Activated CD8-positive, alpha-beta memory T cell treated with anti-CD3 and anti-CD28 coated beads for 36 hours (primary cell): ENCODE measurements around the gene CCDC152. TPM values are rescaled to one million over a fixed set of nuclear protein-coding genes. Genes with fewer than 3 reads are reported as not detected.
"Not testable (repeated sequence)": the region's sequence is repeated elsewhere in the genome, so short reads cannot be mapped to it uniquely, and the experiment has no call there.

Experiments used
- CTCF ChIA-PET: fragments of 350-600 bp; sonication (Branson Sonifier 250); formaldehyde crosslinking; loops from one replicate; lab custom pipeline; 2021; ENCODE audit warnings: antibody characterized with exemption; lab: Charles Lee
- POLR2A ChIA-PET: fragments of 350-600 bp; sonication (Branson Sonifier 250); formaldehyde crosslinking; loops from one replicate; lab custom pipeline; 2021; ENCODE audit warnings: antibody characterized with exemption; lab: Charles Lee
- total RNA-seq, 2 experiments: library from RNA; stranded (reverse); gene quantifications; one replicate each; pipeline ENCODE4 v1.2.3, GENCODE V29; 2021

The CCDC152 gene
- total RNA-seq, 2 experiments from 2014 or later, result 13.4 to 13.9 TPM

DNA sequence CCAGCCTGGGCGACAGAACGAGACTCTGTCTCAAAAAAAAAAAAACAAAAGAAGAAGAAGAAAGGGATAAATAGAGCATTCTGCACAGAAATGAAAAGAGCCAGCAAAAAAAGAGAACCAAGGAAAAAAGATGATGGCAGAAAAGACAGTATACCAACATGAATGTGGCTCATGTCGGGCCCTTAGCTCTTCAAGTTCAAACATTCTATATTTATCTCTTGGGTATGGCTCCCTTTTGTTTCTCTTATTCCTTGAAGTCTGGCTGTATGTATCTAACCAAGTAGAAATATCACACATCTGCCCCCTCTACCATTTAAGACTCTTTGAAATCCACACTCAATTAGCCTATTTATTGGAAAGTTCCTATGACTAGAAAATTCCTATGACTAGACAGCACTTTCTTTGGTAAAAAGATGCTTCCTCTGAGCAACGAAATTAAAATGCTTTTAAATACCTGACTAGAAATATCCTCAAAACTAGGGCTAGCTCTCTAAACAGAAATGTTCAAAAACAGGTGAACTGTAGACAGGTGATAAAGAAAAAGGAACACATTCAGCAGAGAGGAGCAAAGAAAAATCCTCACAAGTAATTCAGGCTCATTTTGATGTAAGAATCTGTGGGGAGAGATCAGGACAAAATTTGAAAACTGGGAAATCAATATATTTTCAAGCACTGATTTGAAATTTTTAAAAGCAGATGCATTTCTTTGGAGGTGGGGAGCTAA lies 52.4 kb downstream of the CCDC152 start:
- CTCF ChIA-PET, result no interaction called here
- POLR2A ChIA-PET, result no interaction called here

DNA sequence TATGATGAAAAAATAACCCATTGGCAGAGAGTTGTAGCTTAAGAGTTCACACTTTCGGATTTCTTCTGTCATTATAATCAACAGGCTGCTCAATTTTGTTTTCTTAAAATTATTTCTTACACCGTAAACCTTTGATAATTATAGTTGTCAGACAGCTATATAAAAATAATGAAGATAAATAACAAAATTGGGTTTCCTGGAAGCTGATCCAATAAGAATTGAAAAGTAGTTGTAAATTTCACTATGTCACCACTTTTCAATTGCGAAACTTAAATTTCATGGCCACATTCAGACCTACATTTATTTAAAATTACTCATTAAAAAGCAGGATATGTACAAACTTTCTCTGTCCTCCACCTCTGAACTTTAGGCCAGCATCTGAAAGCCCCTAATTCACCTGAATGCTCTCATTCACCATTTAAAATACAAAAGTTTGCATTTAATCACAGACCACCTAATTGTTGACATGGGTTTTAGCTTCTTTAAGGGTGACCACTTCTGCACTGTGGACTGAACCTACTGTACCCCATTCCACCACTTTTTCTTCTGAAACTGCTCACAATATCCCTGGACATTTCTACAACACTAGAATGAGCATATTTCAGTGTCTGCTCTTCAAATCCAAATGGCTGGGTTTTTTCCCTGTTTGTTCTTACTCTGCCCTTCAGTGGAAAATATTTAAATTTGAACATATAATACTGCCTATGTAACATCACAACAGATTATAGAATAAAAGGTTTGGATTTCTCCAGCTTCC lies 54.4 kb downstream of the CCDC152 start:
- CTCF ChIA-PET, result no interaction called here
- POLR2A ChIA-PET, result no interaction called here

DNA sequence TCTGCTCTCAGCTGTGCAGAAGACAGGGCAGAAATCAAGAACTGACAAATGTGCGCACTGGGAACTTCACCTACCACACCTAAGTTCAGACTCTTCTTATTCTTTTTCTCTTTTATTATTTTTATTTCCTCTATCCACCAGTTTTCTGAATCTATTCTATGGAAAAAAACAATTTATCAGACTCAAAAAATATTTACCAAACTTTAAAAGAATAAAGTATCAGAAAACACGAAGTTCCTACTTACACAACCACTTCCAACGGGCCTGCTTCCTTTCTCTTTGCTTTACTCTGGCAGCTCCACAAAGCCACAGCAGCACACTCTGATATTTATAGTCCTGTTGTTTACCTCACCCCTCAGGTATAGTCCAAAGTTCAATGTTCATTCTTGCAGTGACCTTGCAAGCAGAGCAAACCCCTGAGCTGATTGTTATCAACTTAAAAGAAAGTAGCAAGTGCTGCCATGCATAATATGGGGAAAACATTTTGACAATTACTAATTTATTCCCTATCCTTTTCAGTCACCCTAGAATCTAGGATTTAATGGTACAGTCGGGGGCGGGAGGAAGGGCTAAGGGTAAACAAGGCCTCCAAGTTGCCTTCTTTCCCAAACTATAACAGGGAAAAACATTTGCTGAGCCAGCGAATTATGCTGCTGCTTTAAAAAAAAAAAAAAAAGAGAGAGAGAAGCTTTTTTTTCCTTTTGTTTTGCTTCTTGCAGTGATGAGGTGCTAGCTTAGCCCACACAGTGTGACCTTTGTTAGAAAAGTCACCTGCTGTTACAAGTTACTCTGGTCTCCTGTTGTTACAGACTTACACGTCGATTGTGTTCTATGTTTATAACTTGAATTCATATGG lies 55.2 kb downstream of the CCDC152 start, which contains the start of gene SELENOP:
Gene SELENOP (minus strand): TSS at position 302 of the 856 bp plus-strand sequence. CDS start 3,539 bp downstream, outside the sequence.
- ChIA-PET CTCF (no interaction called here), POLR2A (no interaction called here)

DNA sequence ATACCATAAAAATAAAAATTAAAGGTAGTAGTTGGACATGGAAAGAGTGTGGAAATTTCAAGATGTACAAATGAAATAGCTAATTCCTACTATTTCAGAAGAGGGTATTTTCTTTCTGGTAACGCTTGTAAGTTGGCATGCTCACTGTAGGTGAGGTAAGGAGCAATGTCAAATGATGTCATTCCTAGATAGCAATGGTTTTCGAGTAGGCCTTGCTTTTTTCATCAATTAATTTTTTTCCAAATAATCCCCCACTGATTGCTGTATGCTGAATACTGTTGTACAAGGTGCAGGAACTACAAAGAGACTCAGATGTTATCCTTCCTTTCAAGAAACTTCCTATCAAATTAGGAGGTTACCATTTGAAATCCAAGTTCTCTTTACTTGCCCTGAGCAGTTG lies 56.0 kb downstream of the CCDC152 start:
- CTCF ChIA-PET, result no interaction called here
- POLR2A ChIA-PET, result no interaction called here

DNA sequence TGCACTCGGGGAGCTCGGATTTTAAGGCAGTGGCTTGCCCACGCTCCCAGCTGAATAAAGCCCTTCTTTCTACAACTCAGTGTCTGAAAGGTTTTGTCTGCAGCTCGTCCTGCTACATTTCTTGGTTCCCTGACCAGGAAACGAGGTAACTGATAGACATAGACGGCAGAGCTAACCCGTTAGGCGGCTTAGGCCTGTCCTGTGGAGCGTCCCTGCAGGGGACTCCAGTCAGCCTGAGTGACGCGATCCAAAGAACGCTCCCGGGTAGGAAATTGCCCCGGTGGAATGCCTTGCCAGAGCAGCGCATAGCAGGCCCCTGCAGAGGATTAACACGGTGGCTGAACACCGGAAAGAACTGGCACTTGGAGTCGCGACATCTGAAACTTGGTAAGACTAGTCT lies 56.9 kb downstream of the CCDC152 start:
- ChIA-PET POLR2A (no interaction called here), CTCF (no interaction called here)

DNA sequence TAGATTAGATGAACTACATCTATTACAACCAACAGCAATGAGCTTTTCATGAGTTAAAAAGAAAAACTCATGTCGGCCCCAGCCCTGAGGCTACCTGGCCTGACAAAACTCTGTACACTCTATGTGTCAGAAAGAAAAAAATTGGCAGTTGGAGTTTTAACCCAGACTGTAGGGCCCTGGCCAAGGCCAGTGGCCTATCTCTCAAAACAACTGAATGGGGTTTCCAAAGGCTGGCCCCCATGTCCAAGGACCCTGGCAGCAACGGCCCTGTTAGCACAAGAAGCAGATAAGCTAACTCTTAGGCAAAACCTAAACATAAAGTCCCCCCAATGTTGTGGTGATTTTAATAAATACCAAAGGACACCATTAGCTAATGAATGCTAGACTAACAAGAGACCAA lies 59.9 kb downstream of the CCDC152 start:
- CTCF ChIA-PET, POLR2A ChIA-PET: not testable (repeated sequence)

DNA sequence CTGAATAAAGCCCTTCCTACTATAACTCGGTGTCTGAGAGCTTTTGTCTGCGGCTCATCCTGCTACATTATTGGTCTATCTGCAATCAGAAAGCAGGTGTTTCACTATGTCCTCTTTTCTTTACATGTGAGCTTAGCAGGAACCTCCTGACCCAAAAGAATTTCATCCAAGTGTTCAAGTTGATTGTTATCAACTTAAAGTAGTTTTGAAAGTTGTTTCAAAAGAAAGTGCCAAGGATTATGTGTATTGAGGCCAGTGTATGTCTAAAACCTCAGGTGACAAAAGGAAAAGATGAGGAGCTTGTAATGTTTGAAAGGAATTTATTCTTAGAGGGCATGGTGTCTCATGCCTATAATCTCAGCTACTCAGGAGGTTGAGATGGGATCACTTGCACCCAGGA lies 63.1 kb downstream of the CCDC152 start:
- CTCF ChIA-PET, result no interaction called here
- POLR2A ChIA-PET, result no interaction called here

DNA sequence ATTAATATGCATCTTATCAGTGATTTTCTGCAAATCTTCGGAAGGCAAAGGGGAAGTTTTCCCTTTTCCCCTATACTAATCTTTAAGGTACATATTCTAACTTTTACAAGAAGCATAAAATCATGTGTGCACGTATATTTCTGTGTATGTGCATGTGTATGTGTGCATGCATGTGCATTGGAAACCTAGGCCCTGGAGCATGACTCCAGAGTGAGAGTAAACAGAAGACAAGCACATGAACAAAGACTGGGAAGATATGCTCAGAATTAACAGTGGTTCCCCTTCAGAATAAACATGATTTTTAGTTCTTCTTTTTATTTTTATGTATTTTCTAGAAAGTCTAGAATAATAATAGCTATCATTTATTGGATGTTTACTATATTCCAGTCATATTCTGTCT lies 65.9 kb downstream of the CCDC152 start:
- CTCF ChIA-PET, result no interaction called here
- POLR2A ChIA-PET, result no interaction called here

DNA sequence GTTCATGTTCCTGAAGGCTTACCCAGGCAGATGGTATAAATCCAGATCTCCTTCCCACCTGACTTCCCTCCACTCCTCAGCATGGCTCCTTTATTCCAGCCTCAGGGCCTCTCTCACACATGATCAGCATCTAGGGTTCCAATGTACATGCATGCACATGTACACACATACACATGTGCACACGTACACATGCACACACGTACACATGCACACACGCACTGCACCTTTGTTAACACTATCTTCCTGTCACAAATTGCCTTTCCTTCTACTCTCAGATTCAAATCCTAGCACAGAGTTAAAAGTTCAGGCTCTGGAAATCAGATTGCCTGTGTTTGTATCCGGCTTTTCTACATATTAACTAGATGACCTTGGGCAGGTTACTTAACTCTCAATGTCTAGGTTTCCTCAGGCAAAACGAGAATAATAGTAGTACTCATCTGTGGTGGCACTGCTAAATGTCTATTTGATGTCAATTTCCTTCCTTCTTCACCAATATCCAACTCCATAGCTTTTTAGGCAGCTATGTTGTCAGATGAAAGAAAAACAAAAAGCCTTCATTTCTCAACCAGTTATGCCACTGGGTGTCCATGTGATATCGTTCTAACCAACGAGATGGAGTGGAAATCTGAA lies 67.8 kb downstream of the CCDC152 start:
- ChIA-PET POLR2A (no interaction called here), CTCF (no interaction called here)

DNA sequence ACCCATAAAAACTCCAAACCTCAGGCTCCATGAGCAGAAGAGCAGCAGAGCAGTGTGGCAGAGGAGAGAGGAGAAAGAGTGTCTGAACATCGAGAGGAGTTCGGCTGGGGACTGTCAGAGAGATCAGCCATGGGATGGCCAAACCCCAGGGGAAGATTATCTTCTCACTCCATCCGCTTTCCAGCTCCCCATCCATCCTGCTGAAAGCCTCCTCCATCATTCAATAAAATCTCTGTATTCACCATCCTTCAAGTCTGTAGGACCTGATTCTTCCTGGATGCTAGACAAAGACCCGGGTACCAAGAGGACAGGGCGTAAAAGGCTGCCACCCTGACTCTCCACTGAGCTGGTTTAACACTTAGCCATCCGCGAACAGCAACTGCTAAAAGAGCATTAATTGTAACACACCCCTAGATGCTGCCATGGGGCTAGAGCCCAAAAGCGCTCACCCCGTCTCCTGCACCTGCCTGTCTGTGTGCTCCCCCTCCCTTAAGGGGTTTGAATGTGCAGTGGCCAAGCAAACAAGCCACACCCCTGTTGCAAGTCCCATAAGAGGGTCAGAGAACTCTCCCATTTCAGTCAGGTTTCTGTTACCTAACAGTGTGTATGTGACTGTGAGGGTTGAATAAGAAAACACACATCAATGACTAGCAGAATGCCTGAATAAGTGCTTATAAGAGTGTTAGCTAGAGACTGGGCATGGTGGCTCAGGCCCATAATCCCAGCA lies 69.0 kb downstream of the CCDC152 start:
- ChIA-PET CTCF (no interaction called here), POLR2A (no interaction called here)

DNA sequence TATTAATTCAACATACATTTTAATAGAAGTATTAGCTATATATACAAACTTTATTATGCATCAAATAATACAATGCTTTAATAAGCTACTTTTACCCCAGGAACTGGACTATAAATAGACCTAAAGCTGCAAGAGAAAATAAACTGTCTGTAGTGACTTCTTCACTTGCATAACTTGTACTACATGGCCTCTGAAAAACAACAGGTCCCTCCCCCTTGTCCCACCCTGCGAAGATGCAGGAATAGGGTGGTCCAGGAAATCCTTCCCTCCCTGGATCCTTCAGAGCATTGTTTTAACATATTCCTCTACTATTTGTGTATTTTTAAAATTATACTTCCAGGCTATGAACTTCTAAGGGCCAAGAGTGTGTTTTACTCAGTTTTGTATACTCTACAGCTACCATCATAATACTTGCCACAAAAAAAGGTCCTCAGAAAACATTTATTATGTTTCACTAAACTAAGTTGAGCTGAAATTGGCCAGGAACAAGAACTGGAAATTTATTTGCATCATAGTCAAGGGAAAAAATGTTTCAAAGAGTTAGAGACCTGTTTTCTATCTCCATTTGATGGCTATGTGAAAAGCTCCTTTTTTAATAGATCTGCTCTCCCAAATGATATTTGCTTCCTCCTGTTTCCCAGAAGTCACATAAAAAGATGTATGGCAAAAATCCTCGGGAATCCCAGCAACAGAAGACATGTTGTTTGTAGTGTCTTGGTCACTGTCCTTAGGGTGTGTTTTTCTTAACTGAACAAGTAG lies 70.3 kb downstream of the CCDC152 start:
- POLR2A ChIA-PET, result no interaction called here
- CTCF ChIA-PET, result no interaction called here

DNA sequence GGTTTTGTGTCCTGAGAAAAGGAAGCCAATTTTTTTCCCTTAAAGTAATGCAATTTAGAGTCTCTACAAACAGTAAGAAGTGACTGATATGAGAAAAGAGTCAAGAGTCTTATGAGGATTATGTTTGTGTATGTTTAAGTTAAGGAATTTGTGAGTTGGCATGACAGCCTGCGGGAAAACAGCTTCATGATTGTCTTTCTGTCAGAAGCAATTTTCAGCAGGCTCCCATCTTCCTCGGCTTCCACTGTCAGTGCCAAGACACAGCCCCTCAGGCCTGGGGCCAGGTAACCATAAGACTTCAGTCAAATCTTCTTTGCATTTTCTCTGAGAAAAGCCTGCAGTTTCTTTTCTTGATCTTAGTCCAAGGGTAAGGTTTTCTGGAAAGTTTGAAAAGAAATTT lies 72.1 kb downstream of the CCDC152 start:
- CTCF ChIA-PET, result no interaction called here
- POLR2A ChIA-PET, result no interaction called here

DNA sequence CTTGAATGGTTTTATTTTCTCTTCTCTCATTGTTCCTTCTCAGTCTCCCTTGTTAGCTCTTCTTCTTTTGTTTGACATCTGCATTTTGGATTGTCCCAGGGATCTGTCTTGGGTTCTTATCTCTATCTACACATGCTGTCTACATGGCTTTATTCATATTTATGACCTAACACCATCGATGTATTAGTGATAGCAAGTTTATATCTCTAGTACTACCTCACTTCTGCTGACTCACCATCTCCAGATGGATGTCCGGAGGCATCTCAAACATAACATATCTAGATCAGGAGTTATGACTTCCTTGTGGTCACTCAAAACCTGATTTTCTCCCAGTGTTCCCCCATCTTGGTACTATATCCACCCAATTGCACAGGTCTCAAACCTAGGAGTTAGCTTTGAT lies 74.3 kb downstream of the CCDC152 start:
- ChIA-PET POLR2A (no interaction called here), CTCF (no interaction called here)

DNA sequence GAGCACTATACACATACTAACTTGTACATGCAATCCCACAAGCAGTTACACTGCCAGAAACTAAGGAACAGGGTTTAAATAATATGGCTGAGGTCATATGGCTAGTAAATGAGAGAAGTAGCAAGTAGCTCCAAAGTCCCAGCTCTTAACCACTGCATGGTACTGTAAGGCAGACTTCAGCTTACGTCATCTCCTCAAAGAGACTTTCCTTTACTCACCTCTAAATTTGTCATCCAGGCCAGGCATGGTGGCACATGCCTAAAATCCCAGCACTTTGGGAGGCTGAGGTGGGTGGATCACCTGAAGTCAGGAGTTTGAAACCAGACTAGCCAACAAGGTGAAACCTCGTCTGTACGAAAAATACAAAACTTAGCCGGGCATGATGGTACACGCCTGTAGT lies 75.4 kb downstream of the CCDC152 start:
- ChIA-PET CTCF (no interaction called here), POLR2A (no interaction called here)

DNA sequence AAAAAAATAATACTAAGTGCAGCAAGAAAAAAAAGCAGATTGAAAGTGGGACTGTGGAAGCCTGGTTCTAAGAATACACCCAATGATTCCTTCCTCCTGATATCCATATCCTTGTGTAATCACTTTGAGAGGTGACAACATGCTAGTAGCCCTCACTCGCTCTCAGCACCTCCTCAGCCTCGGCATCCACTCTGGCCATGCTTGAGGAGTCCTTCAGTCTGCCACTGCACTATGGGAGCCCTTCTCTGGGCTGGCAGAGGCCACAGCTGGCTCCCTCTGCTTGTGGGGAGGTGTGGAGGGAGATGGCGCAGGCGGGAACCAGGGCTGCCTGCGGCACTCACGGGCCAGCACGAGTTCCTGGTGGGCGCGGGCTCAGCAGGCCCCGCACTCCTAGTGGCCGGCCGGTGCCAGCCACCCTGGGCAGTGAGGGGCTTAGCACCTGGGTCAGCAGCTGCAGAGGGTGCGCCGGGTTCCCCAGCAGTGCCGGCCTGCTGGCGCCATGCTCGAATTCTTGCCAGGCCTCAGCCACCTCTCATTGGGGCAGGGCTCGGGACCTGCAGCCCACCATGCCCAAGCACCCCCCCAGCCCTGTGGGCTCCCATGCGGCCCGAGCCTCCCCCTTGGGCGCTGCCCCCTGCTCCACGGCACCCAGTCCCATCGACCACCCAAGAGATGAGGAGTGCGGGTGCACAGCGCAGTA lies 79.6 kb downstream of the CCDC152 start:
- ChIA-PET POLR2A (no interaction called here), CTCF (no interaction called here)

DNA sequence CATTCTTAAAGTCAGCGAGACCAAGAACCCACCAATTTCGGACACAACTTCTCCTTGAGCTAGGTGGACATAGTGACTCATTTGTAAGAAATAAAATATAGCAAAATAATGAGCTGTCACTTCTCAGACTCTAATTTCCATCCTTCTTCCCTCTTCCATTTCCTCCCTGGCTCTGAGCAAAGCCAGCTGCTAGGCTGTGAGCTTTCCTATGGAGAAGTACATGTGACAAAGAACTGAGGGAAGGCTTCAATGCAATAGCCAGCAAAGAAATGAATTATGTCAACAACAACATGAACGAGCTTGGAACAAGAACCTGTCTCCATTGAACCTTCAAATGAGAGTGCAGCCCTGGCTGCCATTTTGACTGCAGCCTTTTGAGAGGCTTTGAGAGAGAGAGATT lies 81.0 kb downstream of the CCDC152 start:
- ChIA-PET CTCF (no interaction called here), POLR2A (no interaction called here)

DNA sequence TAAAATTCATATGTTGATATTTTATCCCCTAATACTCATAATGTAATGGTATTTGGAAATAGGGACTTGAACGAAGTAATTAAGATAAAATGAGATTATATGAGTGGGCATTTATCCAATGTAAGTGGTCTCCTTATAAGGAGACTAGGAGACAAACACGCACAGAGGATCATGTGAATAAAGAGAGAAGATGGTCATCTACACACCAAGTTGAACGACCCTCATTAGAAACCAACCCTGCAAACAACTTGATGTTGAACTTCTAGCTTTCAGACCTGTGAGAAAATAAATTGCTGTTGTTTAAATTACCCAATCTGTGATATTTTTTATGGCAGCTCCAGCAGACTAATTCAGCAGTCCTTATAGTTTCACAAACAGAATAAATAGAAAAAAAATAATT lies 82.6 kb downstream of the CCDC152 start:
- CTCF ChIA-PET, result no interaction called here
- POLR2A ChIA-PET, result no interaction called here

DNA sequence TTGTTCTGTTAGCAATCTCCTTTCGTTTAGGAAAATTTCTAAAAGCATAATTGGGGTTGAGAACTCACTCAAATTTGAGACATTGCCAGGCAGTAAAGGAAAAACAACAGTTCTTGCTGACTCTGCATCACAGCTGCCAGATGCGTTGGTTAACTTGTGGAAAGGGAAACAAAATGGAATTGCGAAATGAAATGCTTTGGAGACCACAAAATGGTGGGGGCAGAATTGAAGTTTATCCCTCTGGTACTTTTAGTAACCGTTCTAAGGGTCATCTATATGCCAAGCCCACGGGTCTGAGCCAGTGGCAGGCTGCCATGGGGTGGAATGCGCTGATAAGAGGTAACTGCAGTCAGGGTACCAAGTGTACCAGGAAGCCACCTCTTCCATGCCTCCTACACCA lies 83.7 kb downstream of the CCDC152 start:
- CTCF ChIA-PET, result no interaction called here
- POLR2A ChIA-PET, result no interaction called here
